ENCODE data around the gene PPP1R14C. TPM values are rescaled to one million over a fixed set of nuclear protein-coding genes. Genes with fewer than 3 reads are reported as not detected.

The PPP1R14C gene
- polyA plus RNA-seq, 2 of the 4 experiments (the other 2 are of a cell fraction), result 0.34 to 0.43 TPM

- no peak for TF ChIP-seq REST (IDR thresholded peaks at IDR 0.05)
- TF ChIP-seq CBX2 (IDR thresholded peaks at IDR 0.05; ENCODE audit: borderline replicate concordance, low read depth), result no peak
- no peak for TF ChIP-seq PBX3 (IDR thresholded peaks at IDR 0.05)
- no peak for TF ChIP-seq HOXA7 (CRISPR knock-in tag; IDR thresholded peaks at IDR 0.05)
- no peak for TF ChIP-seq USF2 (IDR thresholded peaks at IDR 0.05)
Measured at GRCh38 chr6:150247803-150248202, 105.0 kb downstream of the PPP1R14C start (continued).

- 33% methylated on average over 1 of the region's 1 CpG for WGBS (ENCODE audit: missing lambda C conversion rate)
- CTCF ChIA-PET, result no interaction called here
- no peak overlapping the region for H3K27ac ChIP-seq
- TF ChIP-seq PBX3 (IDR thresholded peaks at IDR 0.05) (no peak), RARB (CRISPR knock-in tag; IDR thresholded peaks at IDR 0.05) (no peak), FOSB (CRISPR knock-in tag; IDR thresholded peaks at IDR 0.05) (no peak), RCOR1 (IDR thresholded peaks at IDR 0.05; ENCODE audit: low read depth, low read length) (no peak), MYC (IDR thresholded peaks at IDR 0.05; ENCODE audit: borderline replicate concordance, low read length) (no peak), CBX8 (IDR thresholded peaks at IDR 0.05) (no peak), FOXS1 (CRISPR knock-in tag; IDR thresholded peaks at IDR 0.05) (no peak), HOXB13 (CRISPR knock-in tag; IDR thresholded peaks at IDR 0.05; ENCODE audit: low read depth) (no peak), CHD2 (IDR thresholded peaks at IDR 0.05; ENCODE audit: low read length, partially characterized antibody) (no peak)
- POLR2A ChIA-PET, result no interaction called here
- no peak overlapping the region for H3K4me2 ChIP-seq
- no peaks in the 10 kb centered on the region for H3K4me1 ChIP-seq
- FAIRE-seq (no peak), ATAC-seq (no peak), DNase-seq (ENCODE audit: low read depth in 1 of 2, low spot score in 1 of 2) (no peak)
- 0 out of 3 replicates have a peak, but pooled peaks cover 5% of the 10 kb centered on the region for H3K9me3 ChIP-seq
- H3K4me3 ChIP-seq, result no peak overlapping the region
Measured at GRCh38 chr6:150248300-150248699, 105.5 kb downstream of the PPP1R14C start.

GRCh38 chr6:150249261-150249660 lies 106.4 kb downstream of the PPP1R14C start:
- no peaks in the 10 kb centered on the region for H3K4me1 ChIP-seq
- TF ChIP-seq EHF (CRISPR knock-in tag; IDR thresholded peaks at IDR 0.05), result no peak
- TF ChIP-seq BCL3 (IDR thresholded peaks at IDR 0.05), result no peak
- TF ChIP-seq JUN (IDR thresholded peaks at IDR 0.05), result no peak
- no peak for TF ChIP-seq MAZ (IDR thresholded peaks at IDR 0.05; ENCODE audit: borderline replicate concordance, low read depth, low read length)
- TF ChIP-seq RAD21 (conservative IDR thresholded peaks at IDR 0.05 in 1 of 2, IDR thresholded peaks at IDR 0.05 in 1 of 2), result no peak
- no peak for TF ChIP-seq ZC3H11A (IDR thresholded peaks at IDR 0.05)
- no peak for TF ChIP-seq HES2 (IDR thresholded peaks at IDR 0.05)
- WGBS (ENCODE audit: missing lambda C conversion rate), result 49% methylated on average over 2 of the region's 2 CpGs
- no peak overlapping the region for H3K4me3 ChIP-seq
- POLR2A ChIA-PET, result no interaction called here
- no peak overlapping the region for H3K4me2 ChIP-seq
- ATAC-seq, result no peak
- CTCF ChIA-PET, result no interaction called here
- no peak for FAIRE-seq
- 0 out of 3 replicates have a peak, but pooled peaks cover 5% of the 10 kb centered on the region for H3K9me3 ChIP-seq
- H3K27ac ChIP-seq, result no peak overlapping the region
- no peak for DNase-seq (ENCODE audit: low read depth in 1 of 2, low spot score in 1 of 2)
